ENCODE measurements around the gene VIL1. TPM values are rescaled to one million over a fixed set of nuclear protein-coding genes. Genes with fewer than 3 reads are reported as not detected.

Gene VIL1
- total and polyA plus RNA-seq, 2 donors (not counting 1 experiment from before 2014, with no cell fraction given): not detected

GRCh38 chr2:218370410-218371063, 48.4 kb upstream of the VIL1 start:
- TF ChIP-seq EZH2 (IDR thresholded peaks at IDR 0.05; ENCODE audit: low read length, missing control alignments) (no peak), CTCF (conservative IDR thresholded peaks at IDR 0.05 in 1 of 2, IDR thresholded peaks at IDR 0.05 in 1 of 2; ENCODE audit: low read depth in 1 of 2, low read length in 2 of 2) (no peak)
- H3K27ac ChIP-seq (ENCODE audit: insufficient read depth, low read length): no peak overlapping the region
- DNase-seq (ENCODE audit: low read depth in 2 of 2): peak in 1 of 2 donors; percentile 83

GRCh38 chr2:218371983-218372350, 47.0 kb upstream of the VIL1 start:
- no peak overlapping the region for H3K4me2 ChIP-seq (ENCODE audit: extremely low read depth, insufficient read depth, low read length)
- TF ChIP-seq EZH2 (IDR thresholded peaks at IDR 0.05; ENCODE audit: low read length, missing control alignments): no peak
- no peak for TF ChIP-seq CTCF (conservative IDR thresholded peaks at IDR 0.05 in 1 of 2, IDR thresholded peaks at IDR 0.05 in 1 of 2; ENCODE audit: low read depth in 1 of 2, low read length in 2 of 2)

More at GRCh38 chr2:218370410-218371063, 48.4 kb upstream of the VIL1 start:
- H3K79me2 ChIP-seq (ENCODE audit: control insufficient read depth, insufficient read depth, low read length): no peaks in the 10 kb centered on the region
- H3K36me3 ChIP-seq (ENCODE audit: control insufficient read depth, insufficient read depth, low read length): no peaks in the 10 kb centered on the region
- no peak overlapping the region for H2AFZ ChIP-seq (ENCODE audit: low read length)
- H3K4me1 ChIP-seq (ENCODE audit: control insufficient read depth, extremely low read depth, insufficient read depth, low read length): peaks cover 2% of the 10 kb centered on the region
- H3K9me3 ChIP-seq (ENCODE audit: control insufficient read depth, insufficient read depth, low read depth, low read length): no peaks in the 10 kb centered on the region
- H3K9ac ChIP-seq (ENCODE audit: insufficient read depth, low read length): no peak overlapping the region
- H3K27me3 ChIP-seq (ENCODE audit: control insufficient read depth, insufficient read depth, low read length): no peaks in the 10 kb centered on the region
- no peak overlapping the region for H3K4me3 ChIP-seq (replicated peaks in 1 of 4; ENCODE audit: control extremely low read depth in 1 of 4, insufficient read depth in 1 of 4, low read depth in 3 of 4, low read length in 4 of 4)
- H4K20me1 ChIP-seq (ENCODE audit: control insufficient read depth, extremely low read depth, insufficient read depth, low read length): no peaks in the 10 kb centered on the region
- no peak overlapping the region for H3K4me2 ChIP-seq (ENCODE audit: extremely low read depth, insufficient read depth, low read length)

GRCh38 chr2:218374795-218375194, 44.1 kb upstream of the VIL1 start:
- DNase-seq (ENCODE audit: low read depth in 2 of 2): no peak
- Histone ChIP-seq H3K27ac (ENCODE audit: insufficient read depth, low read length) (no peak overlapping the region), H3K4me2 (ENCODE audit: extremely low read depth, insufficient read depth, low read length) (no peak overlapping the region), H3K9ac (ENCODE audit: insufficient read depth, low read length) (no peak overlapping the region), H3K79me2 (ENCODE audit: control insufficient read depth, insufficient read depth, low read length) (no peaks in the 10 kb centered on the region), H3K4me1 (ENCODE audit: control insufficient read depth, extremely low read depth, insufficient read depth, low read length) (peaks cover 2% of the 10 kb centered on the region), H4K20me1 (ENCODE audit: control insufficient read depth, extremely low read depth, insufficient read depth, low read length) (no peaks in the 10 kb centered on the region), H3K4me3 (replicated peaks in 1 of 4; ENCODE audit: control extremely low read depth in 1 of 4, insufficient read depth in 1 of 4, low read depth in 3 of 4, low read length in 4 of 4) (no peak overlapping the region), H2AFZ (ENCODE audit: low read length) (no peak overlapping the region), H3K27me3 (ENCODE audit: control insufficient read depth, insufficient read depth, low read length) (peaks cover 3% of the 10 kb centered on the region), H3K36me3 (ENCODE audit: control insufficient read depth, insufficient read depth, low read length) (no peaks in the 10 kb centered on the region), H3K9me3 (ENCODE audit: control insufficient read depth, insufficient read depth, low read depth, low read length) (no peaks in the 10 kb centered on the region)
- TF ChIP-seq CTCF (conservative IDR thresholded peaks at IDR 0.05 in 1 of 2, IDR thresholded peaks at IDR 0.05 in 1 of 2; ENCODE audit: low read depth in 1 of 2, low read length in 2 of 2) (no peak), EZH2 (IDR thresholded peaks at IDR 0.05; ENCODE audit: low read length, missing control alignments) (no peak)

More at GRCh38 chr2:218371983-218372350, 47.0 kb upstream of the VIL1 start:
- Histone ChIP-seq H3K79me2 (ENCODE audit: control insufficient read depth, insufficient read depth, low read length) (no peaks in the 10 kb centered on the region), H3K27me3 (ENCODE audit: control insufficient read depth, insufficient read depth, low read length) (no peaks in the 10 kb centered on the region), H4K20me1 (ENCODE audit: control insufficient read depth, extremely low read depth, insufficient read depth, low read length) (no peaks in the 10 kb centered on the region), H3K9me3 (ENCODE audit: control insufficient read depth, insufficient read depth, low read depth, low read length) (no peaks in the 10 kb centered on the region), H3K4me1 (ENCODE audit: control insufficient read depth, extremely low read depth, insufficient read depth, low read length) (peaks cover 2% of the 10 kb centered on the region), H3K36me3 (ENCODE audit: control insufficient read depth, insufficient read depth, low read length) (no peaks in the 10 kb centered on the region), H3K4me3 (replicated peaks in 1 of 4; ENCODE audit: control extremely low read depth in 1 of 4, insufficient read depth in 1 of 4, low read depth in 3 of 4, low read length in 4 of 4) (no peak overlapping the region), H3K9ac (ENCODE audit: insufficient read depth, low read length) (no peak overlapping the region), H3K27ac (ENCODE audit: insufficient read depth, low read length) (no peak overlapping the region), H2AFZ (ENCODE audit: low read length) (no peak overlapping the region)
- DNase-seq (ENCODE audit: low read depth in 2 of 2): no peak
